ENCODE data around the gene FLRT3.

- TF ChIP-seq CTCF (IDR thresholded peaks at IDR 0.05) (no peak), POLR2A (IDR thresholded peaks at IDR 0.05) (no peak), POLR2AphosphoS5 (IDR thresholded peaks at IDR 0.05) (no peak), EP300 (IDR thresholded peaks at IDR 0.05) (no peak)
These were observed 2.4 kb downstream of the FLRT3 start for GRCh38 chr20:14335052-14335451.
